GM18517 (cell line): ENCODE measurements around the gene TMPRSS13.
"Not testable (repeated sequence)": the region's sequence is repeated elsewhere in the genome, so short reads cannot be mapped to it uniquely, and the experiment has no call there.

ENCODE experiments used
- ATAC-seq: cut with Tn5 transposase; IDR thresholded peaks from one replicate; pipeline ENCODE4 v1.9.1; 2021; ENCODE audit warnings: mild to moderate bottlenecking, moderate library complexity; ENCODE audit not compliant: unreplicated experiment

The TMPRSS13 gene

GRCh38 chr11:117874253-117874909 lies 54.8 kb downstream of the TMPRSS13 start:
- no peak for ATAC-seq

GRCh38 chr11:117873828-117874125 lies 55.4 kb downstream of the TMPRSS13 start:
- ATAC-seq, result no peak

GRCh38 chr11:117872975-117873827 lies 56.0 kb downstream of the TMPRSS13 start:
- ATAC-seq, result no peak

GRCh38 chr11:117872420-117872961 lies 56.7 kb downstream of the TMPRSS13 start:
- ATAC-seq, result no peak

- ATAC-seq, result no peak
Observed at GRCh38 chr11:117871784-117872183, 57.4 kb downstream of the TMPRSS13 start.

GRCh38 chr11:117871160-117871559 lies 58.0 kb downstream of the TMPRSS13 start:
- no peak for ATAC-seq

GRCh38 chr11:117870103-117870952 lies 58.9 kb downstream of the TMPRSS13 start:
- no peak for ATAC-seq

GRCh38 chr11:117869604-117870003 lies 59.6 kb downstream of the TMPRSS13 start:
- ATAC-seq, result no peak

GRCh38 chr11:117868815-117869561 lies 60.2 kb downstream of the TMPRSS13 start:
- ATAC-seq, result no peak

- ATAC-seq, result no peak
Observed at GRCh38 chr11:117868088-117868487, 61.1 kb downstream of the TMPRSS13 start.

GRCh38 chr11:117866526-117866925 lies 62.7 kb downstream of the TMPRSS13 start:
- ATAC-seq, result no peak

GRCh38 chr11:117865546-117865945 lies 63.7 kb downstream of the TMPRSS13 start:
- not testable (repeated sequence) for ATAC-seq

GRCh38 chr11:117863383-117863782 lies 65.8 kb downstream of the TMPRSS13 start:
- no peak for ATAC-seq

- no peak for ATAC-seq
Observed at GRCh38 chr11:117862753-117863152, 66.4 kb downstream of the TMPRSS13 start.

- ATAC-seq, result no peak
Observed at GRCh38 chr11:117862019-117862725, 67.0 kb downstream of the TMPRSS13 start.

GRCh38 chr11:117861151-117862018 lies 67.8 kb downstream of the TMPRSS13 start:
- no peak for ATAC-seq

- ATAC-seq, result no peak
Observed at GRCh38 chr11:117860139-117860538, 69.1 kb downstream of the TMPRSS13 start.

- ATAC-seq, result no peak
Observed at GRCh38 chr11:117859488-117860112, 69.6 kb downstream of the TMPRSS13 start.
